ENCODE results near the gene DYNAP.

The DYNAP gene

GRCh38 chr18:54641734-54642133 is 50.7 kb downstream of the DYNAP start:
- no peak for DNase-seq

DNA sequence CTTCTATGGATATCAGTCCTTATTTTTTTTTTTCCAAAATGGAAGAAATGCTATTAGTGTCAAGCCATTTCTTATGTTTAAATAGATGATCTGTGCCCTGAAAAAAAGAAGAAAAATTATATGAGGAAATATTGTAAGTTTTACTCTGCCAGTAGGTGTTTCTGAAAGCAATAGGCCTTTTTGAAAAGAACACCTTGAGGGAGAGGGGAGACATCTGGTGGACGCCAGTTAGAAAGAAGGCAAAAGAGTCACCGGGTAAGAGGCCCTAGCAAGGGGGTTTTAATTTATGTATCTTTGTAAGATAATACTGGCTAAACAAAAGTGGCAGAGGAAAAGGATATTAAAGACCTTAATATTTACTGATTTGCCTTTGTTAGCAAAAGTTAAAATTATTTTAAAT is 56.1 kb downstream of the DYNAP start:
- DNase-seq = no peak

All from right hindlimb (tissue), 1 donor.